Skin epidermis (tissue), 12 donors: ENCODE data around the gene IQGAP2.
A peak's percentile ranks its signal among the peaks of the same experiment; 100 is the strongest.
"Not testable (repeated sequence)": the region's sequence is repeated elsewhere in the genome, so short reads cannot be mapped to it uniquely, and the experiment has no call there.

ENCODE experiments used
- H3K27ac ChIP-seq, 21 experiments: fragments of 200-600 bp; sonication (generic) in 11 of 21; one replicate each; pipeline ENCODE4 v1.5.0; 2020; ENCODE audit warnings: mild to moderate bottlenecking in 3 of 21, inconsistent platforms in 2 of 21, moderate library complexity in 2 of 21
- H3K4me3 ChIP-seq, 7 experiments: fragments of 200-600 bp; sonication (generic) in 2 of 7; one replicate each; pipeline ENCODE4 v1.5.0; 2020; ENCODE audit warnings: inconsistent platforms in 2 of 7, mild to moderate bottlenecking in 2 of 7, moderate library complexity in 1 of 7

Gene IQGAP2

DNA sequence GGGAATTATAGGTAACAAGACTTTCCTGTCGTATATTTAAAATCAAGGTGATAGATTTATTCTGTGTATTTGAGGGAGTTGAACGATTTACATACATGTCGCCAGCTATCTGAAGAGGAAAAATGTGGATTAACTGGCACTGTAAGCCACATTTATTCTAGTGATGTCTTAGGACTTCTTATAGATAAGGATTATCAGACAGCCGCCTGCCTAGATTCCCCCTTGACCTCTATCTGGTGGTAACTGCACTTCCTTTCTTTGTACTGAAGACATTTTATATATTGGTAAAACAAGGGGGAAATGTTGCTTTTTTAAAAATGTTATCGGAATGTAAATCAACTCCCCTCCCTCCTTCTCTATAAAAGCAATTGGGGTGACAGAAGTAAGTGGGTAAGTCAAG is 259.4 kb downstream of the IQGAP2 start:
- Histone ChIP-seq H3K4me3 (no peak overlapping the region), H3K27ac (no peak overlapping the region)

DNA sequence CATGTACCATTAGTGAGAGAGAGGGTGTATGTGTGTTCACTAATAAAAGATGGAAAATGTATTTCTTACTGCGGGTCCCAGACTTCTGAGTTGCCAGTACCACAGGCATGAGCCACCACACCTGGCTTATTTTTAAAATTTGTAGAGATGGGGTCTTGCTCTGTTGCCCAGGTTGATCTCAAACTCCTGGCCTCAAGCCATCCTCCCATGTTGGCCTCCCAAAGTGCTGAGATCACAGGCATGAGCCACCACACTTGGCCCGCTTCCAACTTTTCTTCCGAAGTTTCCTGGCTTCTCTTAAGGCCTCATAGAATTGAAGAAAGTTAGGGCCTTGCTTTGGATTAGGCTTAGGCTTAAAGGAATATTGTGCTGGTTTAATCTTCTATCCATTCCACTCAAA is 260.5 kb downstream of the IQGAP2 start:
- Histone ChIP-seq H3K27ac (no peak overlapping the region), H3K4me3 (no peak overlapping the region)

DNA sequence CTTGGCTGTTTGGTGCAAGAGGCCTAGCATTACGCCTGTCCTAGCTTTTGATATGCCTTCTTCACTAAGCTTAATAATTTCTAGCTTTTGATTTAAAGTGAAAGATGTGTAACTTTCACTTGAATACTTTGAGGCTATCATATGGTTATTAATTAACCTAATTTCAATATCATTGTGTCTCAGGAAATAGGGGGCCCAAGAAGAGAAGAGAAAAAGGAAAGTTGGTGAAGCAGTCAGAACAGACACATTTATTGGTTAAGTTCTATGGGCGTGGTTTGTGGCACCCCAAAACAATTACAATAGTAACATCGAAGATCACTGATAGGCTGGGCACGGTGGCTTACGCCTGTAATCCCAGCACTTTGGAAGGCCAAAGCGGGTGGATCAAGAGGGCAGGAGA is 261.0 kb downstream of the IQGAP2 start:
- no peak overlapping the region for H3K27ac ChIP-seq
- no peak overlapping the region for H3K4me3 ChIP-seq

DNA sequence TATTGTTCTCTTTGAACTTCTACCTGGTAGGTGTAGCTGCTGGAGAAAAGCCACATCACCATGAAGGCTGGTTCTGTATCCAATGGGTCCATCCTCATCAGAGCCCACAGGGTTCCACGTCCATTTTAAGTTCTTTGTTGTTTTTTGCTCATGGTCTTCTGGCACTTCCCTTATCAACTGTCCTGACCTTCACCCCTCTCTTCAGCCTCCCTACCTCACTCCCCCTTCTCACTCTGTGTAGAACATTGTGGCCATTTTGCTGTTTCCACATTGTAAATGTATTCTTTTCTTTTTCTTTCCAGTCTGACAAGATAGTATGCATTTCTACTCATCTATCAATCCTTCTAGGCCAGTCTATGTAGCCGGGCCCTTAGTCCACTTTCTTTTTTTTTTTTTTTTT is 264.4 kb downstream of the IQGAP2 start:
- Histone ChIP-seq H3K4me3 (no peak overlapping the region), H3K27ac (no peak overlapping the region)

DNA sequence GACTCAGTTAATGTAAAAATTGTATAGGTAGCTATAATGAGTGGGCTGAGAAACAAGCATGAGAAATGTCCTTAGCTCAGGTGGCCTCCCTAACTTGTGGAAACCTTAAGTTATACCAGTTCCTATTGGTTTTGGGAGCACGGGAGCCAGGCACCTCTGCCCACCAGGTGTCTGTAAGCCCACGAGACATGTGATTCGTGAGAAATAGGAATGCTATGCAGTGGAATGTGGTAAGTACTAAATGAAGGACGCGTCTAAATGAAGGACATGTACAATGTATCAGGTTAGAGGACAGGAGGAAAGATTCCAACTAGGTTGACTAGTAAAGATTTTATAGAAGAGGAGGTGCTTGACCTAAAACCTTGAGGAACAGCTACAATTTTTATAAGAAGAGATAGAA is 266.2 kb downstream of the IQGAP2 start:
- Histone ChIP-seq H3K27ac (no peak overlapping the region), H3K4me3 (no peak overlapping the region)

DNA sequence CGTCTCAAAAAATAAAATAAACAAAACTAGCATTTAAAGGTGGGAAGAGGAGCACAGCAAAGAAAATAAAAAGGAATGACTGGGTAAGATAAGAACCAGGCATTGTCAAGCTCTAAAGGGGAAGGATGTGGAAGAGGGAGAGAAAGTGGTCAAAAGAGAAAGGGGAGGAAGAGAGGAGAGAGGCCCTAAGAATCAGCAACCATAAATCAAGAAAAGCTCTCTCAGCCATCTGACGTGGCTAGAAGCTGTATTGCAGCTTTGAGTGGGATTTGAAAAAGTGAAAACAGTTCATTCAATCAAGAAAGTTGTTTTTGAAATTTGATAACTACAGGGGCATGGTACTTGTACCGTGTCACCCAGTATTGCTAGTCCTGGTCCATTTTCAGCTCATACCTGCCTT is 267.4 kb downstream of the IQGAP2 start:
- Histone ChIP-seq H3K4me3 (no peak overlapping the region), H3K27ac (no peak overlapping the region)

DNA sequence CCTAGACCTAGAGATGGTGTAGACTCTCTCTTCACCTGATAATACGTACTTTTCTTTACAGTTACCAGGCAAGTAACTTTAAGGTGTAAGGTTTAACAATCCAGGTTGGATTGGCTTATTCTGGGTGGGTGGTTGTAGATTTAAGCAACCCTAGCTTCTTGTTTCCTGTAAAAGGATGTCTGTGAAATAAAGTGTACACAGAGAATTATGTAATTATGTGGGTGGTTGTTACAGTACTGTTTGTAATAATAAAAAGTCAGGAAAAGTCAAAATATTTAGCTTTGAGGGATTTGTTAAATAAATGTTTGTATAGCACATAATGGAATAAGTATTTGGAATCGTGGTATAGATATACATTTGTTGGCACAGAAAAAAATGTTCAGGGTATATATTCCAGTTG is 269.2 kb downstream of the IQGAP2 start:
- Histone ChIP-seq H3K27ac (no peak overlapping the region), H3K4me3 (no peak overlapping the region)

DNA sequence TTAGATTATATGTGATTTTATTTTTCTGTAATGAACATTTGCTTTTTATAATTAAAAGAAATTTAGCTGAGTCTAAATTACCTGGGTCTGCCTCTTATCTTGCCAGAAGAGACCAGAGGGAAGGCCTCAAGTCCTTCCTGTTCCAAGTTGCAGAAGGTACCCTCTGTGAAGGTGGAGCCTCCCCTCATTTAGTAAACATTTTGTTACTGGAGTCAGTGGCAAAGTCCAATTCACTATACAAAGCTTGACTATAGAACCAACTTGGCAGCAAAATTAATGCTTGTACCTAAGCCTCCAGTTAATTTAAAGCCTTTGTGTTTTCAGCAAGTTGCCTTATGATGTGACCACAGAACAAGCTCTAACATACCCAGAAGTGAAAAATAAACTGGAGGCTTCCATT is 270.0 kb downstream of the IQGAP2 start:
- H3K27ac ChIP-seq, result no peak overlapping the region
- H3K4me3 ChIP-seq, result no peak overlapping the region

DNA sequence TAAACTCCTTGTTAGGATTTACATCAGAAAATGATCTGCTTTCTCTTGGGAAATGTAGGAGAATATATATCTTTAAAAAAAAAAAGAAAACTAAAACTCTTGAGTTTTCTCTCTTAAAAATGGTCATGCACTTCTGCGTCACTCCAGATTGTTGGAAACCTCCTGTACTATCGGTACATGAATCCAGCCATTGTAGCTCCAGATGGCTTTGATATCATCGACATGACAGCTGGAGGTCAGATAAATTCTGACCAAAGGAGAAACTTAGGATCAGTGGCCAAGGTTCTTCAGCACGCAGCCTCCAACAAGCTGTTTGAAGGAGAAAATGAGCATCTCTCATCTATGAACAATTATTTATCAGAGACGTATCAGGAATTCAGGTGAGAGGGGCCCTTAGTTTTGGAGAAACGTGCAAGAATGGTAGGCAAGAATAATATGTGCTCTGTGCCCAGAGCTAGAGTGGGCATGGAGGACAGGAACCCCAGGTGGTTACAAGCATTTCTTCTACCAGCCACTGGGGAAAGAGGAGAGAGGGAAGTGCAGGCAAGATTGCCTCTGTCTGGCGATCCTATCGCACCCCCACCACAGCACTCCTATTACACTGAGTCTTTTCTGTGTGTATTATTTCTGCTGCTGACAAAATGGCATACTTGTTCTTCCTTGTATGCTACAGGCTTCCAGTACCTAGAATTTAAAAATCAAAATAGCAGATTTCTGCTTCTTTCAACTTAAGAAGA is 271.4 kb downstream of the IQGAP2 start:
- Histone ChIP-seq H3K27ac (no peak overlapping the region), H3K4me3 (no peak overlapping the region)

DNA sequence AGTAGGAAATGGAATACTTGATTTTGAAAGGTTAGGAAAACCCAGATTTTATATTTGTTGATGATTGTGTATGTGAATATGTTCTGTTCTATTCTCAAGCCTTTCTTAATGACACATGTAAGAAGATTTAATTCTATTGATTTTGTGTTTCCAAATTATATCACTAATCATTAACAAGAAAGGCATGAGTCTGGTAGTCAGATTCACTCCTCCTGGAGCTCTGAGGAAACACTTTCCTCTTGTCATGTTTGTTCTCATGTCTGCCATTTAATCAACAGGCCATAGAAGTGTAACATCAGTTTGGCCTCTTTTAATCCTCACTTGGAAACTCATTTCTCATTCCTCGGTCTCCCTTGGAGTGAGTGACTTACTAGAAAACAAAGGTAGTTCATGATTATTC is 272.3 kb downstream of the IQGAP2 start:
- H3K4me3 ChIP-seq, result no peak overlapping the region
- H3K27ac ChIP-seq, result no peak overlapping the region

DNA sequence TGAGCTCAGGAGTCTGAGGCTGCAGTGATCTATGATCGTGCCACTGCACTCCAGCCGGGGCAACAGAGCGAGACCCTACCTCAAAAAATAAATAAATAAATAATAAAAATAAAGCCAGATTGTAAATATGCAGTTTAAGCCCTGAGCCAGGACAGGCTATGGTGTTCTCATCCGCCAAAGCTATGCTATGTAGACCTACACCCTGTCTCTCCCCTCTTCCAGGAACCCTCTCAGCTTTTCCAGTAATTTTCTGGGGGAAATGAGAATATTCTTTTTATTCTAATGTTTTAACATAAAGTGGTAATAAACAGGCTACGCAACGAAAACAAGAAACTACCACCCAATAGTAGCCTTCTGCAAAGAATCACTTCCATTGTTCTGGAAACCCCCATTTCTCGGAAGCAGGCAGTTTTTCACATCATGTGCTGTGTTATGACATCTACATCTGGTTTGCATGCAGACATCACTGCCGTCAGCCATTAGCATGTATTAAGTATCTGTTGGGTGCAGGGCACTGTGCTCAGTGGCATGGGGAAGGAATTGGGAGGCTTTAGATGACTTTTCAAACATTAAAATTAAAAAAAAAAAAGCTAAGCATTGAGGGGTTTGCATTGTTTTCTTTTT is 274.9 kb downstream of the IQGAP2 start:
- Histone ChIP-seq H3K4me3 (no peak overlapping the region), H3K27ac (peak overlapping the region in 8 of 21 experiments; percentile 20 to 87 (median 56))

DNA sequence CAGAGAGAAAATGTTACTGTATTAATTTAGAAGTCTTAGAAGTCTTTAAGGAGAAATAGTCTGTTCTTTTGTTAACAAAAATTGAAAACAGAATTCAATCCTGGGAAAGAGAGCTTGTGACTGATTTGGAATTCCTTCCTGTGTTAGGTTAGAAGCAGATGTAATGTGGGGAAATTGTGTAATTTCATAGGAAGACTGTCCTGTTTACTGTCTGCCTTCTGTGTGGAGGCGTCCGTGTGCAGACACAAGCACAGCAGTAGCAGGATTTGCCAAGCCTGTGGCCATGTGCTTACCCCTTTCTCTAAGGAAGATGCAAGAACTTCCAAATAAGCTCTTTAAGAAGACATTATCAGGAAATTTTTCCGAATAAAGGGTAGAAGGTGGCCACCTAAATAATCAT is 276.1 kb downstream of the IQGAP2 start:
- H3K4me3 ChIP-seq, result no peak overlapping the region
- peak overlapping the region in 8 of 21 experiments; percentile 10 to 87 (median 51) for H3K27ac ChIP-seq

DNA sequence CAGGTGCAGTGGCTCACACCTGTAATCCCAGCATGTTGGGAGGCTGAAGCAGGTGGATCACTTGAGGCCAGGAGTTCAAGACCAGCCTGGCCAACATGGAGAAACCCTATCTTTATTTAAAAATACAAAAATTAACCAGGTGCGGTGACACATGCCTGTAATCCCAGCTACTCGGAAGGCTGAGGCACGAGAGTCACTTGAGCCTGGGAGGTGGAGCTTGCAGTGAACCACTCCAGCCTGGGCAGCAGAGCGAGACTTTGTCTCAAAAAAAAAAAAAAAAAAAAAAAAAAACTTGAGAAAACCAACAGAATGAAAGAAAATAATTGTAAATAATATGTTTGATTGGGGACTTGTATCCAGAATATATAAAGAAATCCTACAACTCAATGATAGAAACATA is 277.7 kb downstream of the IQGAP2 start:
- H3K27ac ChIP-seq, result peak overlapping the region in 2 of 21 experiments; percentile 55 to 65
- not testable (repeated sequence) for H3K4me3 ChIP-seq

DNA sequence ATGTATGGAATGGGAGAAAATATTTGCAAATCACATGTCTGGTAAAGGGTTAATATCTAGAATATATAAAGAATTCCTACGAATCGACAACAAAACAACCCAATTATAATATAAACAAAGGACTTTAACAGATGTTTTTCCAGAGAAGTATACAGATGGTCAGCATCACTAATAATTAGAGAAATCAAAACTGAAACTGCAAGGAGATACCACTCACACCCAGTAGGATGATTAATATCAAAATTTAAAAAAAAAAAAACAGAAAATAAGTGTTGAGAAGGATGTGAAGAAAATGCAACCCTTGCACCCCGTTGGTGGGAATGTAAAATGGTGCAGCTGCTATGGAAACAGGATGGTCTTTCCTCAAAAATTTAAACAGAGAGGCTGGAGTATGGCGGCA is 278.2 kb downstream of the IQGAP2 start:
- H3K27ac ChIP-seq, result peak overlapping the region in 3 of 21 experiments; percentile 32 to 65 (median 55)
- H3K4me3 ChIP-seq, result no peak overlapping the region

DNA sequence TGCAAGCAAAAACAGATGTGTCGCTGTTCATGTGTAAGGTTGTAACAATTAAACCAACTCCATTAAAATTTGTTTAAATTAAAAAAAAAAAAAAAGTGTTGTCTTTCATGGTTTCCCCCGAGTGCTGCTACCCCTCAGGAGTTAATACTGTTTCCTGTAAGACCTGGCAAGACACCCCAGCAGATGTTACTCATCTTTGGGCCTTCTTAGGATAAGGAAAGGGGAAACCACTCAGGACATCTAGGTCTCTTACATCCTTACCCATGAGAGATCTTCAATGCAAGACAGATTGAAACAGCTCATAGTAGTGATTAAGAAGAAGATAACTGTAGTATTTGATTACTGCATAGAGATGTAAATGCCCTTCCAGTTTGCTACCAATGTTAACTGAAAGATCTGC is 279.3 kb downstream of the IQGAP2 start:
- Histone ChIP-seq H3K27ac (peak overlapping the region in 5 of 21 experiments; percentile 9 to 55 (median 26)), H3K4me3 (no peak overlapping the region)

DNA sequence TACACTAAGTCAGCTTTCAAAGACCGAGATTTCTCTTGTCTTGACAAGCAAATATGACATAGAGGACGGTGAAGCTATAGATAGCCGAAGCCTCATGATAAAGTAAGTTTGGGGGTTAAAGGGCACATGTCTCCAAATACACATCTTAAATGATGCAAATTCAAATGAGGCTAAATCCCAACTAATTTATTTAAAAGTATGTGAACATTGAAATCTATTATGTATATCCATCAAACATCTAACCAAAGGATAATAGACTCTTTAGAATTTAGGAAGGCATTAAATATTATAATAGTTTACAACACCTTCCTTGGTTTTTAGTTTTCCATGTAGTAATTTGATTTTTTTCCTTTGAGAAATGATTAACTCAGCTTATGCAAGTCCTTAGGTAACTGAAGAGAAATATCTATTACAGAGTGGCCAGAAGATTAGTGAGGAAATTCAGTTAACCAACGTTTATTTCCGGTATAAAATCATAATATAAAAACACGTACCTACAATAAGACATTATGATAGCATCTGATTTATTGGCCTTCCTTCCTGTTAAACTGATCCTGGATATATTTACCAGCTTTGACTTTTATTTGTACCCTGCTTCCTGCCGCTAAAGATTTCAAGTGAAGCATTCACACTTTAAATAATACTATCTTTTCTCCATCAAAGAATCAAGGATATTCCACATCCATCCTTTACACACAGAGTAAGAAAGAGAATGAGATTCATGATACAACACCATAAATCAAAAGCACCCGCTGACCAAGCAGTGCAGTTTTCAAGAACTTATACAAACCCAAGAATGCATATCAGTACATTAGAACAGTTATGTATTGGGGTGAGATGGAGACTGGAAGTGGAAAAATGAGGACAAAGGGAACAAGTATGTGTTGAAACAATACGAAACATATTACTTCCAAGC is 281.0 kb downstream of the IQGAP2 start:
- H3K27ac ChIP-seq, result peak overlapping the region in 5 of 21 experiments; percentile 2 to 69 (median 41)

DNA sequence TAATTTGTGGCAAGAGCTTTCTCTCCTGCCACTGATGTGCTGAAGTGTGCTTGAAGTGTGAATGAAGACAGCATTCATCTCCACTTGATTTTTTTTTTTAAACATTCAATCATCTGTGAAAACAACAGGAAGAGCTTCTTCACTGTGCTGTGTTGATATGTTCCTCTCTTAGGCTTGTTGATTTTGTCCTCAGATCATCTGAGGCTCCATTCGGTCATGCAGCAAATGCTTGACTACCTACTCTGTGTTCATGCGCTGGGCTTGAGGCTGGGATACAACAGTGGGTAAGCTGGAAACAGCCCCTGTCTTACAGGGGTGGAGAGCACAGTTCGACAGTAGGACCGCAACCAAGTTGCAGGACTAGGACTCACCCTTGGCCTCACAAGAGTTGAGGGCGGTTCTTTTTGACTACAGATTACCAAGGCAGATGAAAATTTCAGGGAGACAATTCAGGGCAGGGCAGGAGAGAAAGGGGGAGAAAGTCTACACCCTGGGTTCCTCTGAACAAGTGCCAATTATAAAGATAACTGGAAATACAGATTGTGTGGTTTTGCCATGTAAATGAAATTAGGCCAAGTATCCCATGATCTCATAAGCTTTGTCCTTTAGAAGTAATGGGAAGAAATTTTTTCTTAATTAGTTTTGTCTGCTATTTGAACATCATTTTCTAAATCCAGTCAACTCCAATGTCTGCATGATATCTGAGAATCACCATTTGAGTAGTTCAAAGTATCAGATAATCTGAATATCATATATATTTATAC is 281.9 kb downstream of the IQGAP2 start:
- Histone ChIP-seq H3K4me3 (no peak overlapping the region), H3K27ac (peak overlapping the region in 8 of 21 experiments; percentile 2 to 69 (median 33))

More for the DNA sequence above, 281.0 kb downstream of the IQGAP2 start:
- H3K4me3 ChIP-seq, result no peak overlapping the region

DNA sequence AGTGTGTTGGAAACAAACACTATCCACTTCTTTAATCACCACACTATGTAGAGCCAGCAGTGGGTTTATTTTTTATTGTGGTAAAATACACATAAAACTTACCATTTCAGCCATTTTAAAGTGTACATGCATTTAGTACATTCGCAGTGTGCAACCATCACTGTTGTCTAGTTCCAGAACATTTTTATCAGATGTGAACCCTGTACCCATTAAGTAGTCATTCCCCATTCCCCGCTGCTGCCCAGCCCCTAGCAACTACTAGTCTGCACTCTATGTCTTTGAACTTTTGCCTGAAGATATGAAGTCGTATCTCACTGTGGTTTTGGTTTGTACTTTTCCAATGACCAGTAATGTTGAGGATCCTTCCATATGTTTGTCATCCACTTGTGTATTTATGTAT is 282.6 kb downstream of the IQGAP2 start:
- no peak overlapping the region for H3K4me3 ChIP-seq
- H3K27ac ChIP-seq, result peak overlapping the region in 4 of 21 experiments; percentile 4 to 69 (median 37)

DNA sequence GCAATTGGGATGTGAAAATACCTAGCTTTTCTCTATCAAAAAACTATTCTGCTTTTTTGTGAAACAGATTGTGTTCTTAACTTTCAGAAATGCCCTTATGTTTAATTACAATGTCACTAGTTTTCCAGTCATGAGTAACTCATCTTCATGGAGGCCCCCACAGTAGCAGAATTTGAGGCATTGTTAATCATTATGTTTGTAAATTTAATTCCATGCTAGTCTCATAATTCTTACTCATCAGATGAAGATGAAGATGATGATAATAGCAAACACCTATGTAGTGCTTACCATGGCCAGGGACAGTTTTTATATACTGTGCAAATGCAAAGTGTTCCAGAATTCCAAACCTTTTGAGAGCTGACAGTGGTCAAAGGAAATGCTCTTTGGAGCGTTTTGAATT is 285.1 kb downstream of the IQGAP2 start:
- H3K4me3 ChIP-seq, result no peak overlapping the region
- H3K27ac ChIP-seq, result peak overlapping the region in 1 of 21 experiments; percentile 24

DNA sequence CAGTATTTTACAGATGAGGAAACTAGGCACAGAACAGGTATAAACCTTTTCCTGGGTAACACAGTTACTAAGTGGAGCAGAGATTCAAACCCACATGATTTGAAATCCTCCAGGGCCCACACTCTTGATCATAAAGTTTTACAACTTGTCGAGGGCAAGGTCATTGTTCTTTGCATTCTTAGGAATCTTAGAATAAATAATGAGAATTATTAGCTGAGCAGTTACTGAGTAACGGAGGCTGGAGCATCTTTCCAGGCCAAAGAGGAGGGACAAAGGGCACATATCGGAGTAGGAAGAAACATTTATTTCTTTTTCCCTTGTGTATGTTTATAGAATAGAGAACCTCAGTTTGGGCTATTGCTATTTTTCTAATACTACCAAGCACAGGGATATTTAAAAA is 285.8 kb downstream of the IQGAP2 start:
- peak overlapping the region in 4 of 21 experiments; percentile 2 to 24 (median 16) for H3K27ac ChIP-seq

More for the DNA sequence above, 285.8 kb downstream of the IQGAP2 start:
- H3K4me3 ChIP-seq, result no peak overlapping the region
